ENCODE data around the gene NAPG. TPM values are rescaled to one million over a fixed set of nuclear protein-coding genes. Genes with fewer than 3 reads are reported as not detected.
"Not testable (repeated sequence)": the region's sequence is repeated elsewhere in the genome, so short reads cannot be mapped to it uniquely, and the experiment has no call there.

NAPG gene
- total RNA-seq, 2 donors from 2014 or later, result 29.1 to 34.7 TPM

DNA sequence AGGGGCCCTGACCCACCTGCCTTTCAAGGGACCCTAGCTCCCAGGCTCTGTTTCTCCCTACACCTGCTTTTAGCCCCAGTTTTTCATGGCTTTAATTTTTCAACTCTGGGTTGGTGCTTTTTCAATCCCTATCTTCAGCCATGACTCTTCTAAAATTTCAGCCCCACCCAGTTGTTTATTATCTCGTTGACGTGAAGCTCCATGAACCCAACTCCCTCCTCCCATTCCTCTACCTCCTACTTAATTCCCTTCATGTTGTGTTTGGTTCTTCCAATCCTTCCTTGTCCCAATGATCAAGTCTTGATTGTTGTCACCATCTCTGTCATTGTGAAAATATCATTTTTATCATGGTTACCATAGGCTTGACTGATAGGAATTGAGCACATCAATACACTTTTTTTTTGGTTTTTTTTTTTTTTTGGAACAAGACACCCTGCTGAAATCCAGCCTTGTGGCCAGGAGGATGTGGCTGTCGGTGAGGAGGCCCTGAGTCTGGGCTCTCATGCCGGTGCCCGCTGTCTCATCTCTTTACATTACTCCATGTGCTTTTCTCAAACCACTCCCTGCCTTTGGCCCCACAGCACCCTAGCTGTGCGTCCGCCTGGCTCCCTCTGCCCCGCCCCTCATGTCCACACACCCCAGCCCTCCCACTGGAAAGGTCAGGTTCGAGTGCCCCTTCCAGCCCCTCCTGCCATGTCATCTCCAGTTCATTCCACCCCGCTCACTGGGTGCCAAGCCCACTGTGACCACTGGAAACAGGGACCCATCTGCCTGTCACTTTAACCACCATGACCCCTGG is 39.3 kb downstream of the NAPG start:
- Mint-ChIP-seq H3K9me3 (no peaks in the 10 kb centered on the region), H3K4me1 (ENCODE audit: low read depth in 2 of 2) (peaks cover 4 to 5% of the 10 kb centered on the region in 2 donors), H3K27me3 (no peaks in the 10 kb centered on the region), H3K27ac (no peak overlapping the region), H3K4me3 (no peak overlapping the region), H3K36me3 (no peaks in the 10 kb centered on the region)
- no peak for DNase-seq (ENCODE audit: low spot score)
- ATAC-seq, result no peak

DNA sequence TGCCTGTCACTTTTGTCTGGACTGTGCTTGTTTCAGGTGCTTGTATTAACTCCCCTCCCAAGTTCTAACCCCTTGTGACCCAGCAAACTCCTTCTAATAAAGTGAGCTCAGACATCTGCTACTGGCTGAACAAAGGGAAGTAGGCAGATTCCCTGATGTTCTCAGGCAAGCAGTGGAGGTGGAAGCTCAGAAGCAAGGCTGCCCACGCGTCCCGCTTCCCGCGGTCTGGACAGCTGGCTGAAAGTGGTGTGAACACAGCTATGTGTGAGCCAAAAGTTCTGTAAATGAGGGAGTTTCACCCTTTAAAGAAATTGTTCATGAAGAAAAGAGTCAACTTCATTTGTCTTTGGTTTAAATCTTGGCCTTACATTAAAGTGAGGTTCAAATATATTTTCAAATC is 40.0 kb downstream of the NAPG start:
- Mint-ChIP-seq H3K27ac (no peak overlapping the region), H3K4me3 (no peak overlapping the region), H3K9me3 (no peaks in the 10 kb centered on the region), H3K27me3 (no peaks in the 10 kb centered on the region), H3K4me1 (ENCODE audit: low read depth in 2 of 2) (no peaks in the 10 kb centered on the region), H3K36me3 (no peaks in the 10 kb centered on the region)
- ATAC-seq (no peak), DNase-seq (ENCODE audit: low spot score) (no peak)

DNA sequence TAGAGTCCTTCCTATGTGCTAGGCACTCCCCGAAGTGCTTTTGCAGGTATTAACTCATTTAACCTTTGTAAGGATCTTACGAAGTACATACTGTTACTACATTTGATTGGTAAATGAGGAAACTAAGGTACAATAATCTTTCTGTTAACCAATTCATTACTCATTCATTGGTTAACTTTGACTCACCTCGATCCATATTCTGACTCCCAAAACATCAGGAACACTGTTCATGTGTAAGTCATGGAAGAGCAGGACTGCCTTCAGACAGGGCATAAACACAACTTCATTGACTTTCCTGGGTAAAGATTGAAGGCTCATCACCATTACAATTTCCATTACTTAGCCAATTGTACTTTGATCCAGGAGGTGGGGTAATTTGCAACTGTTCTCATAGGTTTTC is 40.6 kb downstream of the NAPG start:
- H3K27me3 Mint-ChIP-seq, result no peaks in the 10 kb centered on the region
- ATAC-seq (no peak), DNase-seq (ENCODE audit: low spot score) (no peak)
- H3K4me1 Mint-ChIP-seq (ENCODE audit: low read depth in 2 of 2), result no peaks in the 10 kb centered on the region
- no peaks in the 10 kb centered on the region for H3K36me3 Mint-ChIP-seq
- H3K9me3 Mint-ChIP-seq, result no peaks in the 10 kb centered on the region
- no peak overlapping the region for H3K27ac Mint-ChIP-seq
- no peak overlapping the region for H3K4me3 Mint-ChIP-seq

DNA sequence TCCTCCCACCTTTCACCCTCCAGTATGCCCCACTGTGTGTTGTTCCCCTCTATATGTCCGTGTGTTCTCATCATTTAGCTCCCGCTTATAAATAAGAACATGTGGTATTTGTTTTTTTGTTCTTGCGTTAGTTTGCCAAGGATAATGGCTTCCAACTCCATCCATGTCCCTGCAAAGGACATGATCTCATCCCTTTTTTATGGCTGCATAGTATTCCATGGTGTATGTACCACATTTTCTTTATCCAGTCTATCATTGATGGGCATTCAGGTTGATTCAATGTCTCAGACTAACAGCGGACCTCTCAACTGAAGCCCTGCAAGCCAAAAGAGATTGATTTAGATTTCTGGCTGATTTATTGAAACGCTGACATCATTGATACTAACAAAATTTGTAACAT is 44.1 kb downstream of the NAPG start:
- DNase-seq (ENCODE audit: low spot score), result not testable (repeated sequence)

DNA sequence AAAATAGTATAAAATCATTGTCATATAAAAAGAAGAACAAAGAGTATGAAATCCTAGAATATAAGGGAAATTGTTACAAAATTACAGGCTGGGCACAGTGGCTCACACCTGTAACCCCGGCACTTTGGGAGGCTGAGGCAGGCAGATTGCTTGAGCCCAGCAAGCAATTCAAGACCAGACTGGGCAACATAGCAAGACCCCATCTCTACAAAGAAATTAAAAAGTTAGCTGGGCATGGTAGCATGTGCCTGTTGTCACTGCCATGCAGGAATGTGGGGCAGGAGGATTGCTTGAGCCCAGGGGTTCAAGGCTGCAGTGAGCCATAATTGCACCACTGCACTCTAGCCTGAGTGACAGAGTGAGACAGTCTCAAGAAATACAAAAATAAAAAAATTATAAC is 44.8 kb downstream of the NAPG start:
- no peak overlapping the region for H3K27ac Mint-ChIP-seq
- H3K9me3 Mint-ChIP-seq, result no peaks in the 10 kb centered on the region

More for the DNA sequence above, 44.1 kb downstream of the NAPG start:
- H3K4me1 Mint-ChIP-seq (ENCODE audit: low read depth in 2 of 2); H3K9me3 Mint-ChIP-seq; ATAC-seq; H3K4me3 Mint-ChIP-seq; H3K36me3 Mint-ChIP-seq; H3K27ac Mint-ChIP-seq; H3K27me3 Mint-ChIP-seq: not testable (repeated sequence)

DNA sequence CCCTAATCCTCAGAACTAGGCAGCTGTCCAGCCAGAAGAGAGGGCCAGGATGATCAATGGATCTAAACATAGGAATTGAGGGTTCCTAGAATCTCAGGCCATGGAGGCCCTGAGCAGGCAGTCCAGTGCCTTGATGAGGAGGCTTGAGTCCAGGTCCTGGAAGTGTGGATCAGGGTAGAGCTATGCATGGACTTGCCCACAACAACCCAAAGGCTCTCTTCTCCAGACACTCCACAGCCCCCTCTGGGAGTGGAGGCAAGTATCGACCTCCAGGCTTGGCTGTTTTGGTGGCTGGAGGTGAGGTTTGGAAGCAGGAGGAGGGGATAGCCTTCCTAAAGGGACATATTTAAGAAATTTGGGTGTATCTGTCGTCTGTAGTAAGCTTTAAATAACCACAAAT is 45.7 kb downstream of the NAPG start:
- no peak overlapping the region for H3K27ac Mint-ChIP-seq
- H3K4me3 Mint-ChIP-seq, result no peak overlapping the region
- ATAC-seq (no peak), DNase-seq (ENCODE audit: low spot score) (no peak)
- H3K36me3 Mint-ChIP-seq, result no peaks in the 10 kb centered on the region
- no peaks in the 10 kb centered on the region for H3K4me1 Mint-ChIP-seq (ENCODE audit: low read depth in 2 of 2)
- no peaks in the 10 kb centered on the region for H3K9me3 Mint-ChIP-seq
- no peaks in the 10 kb centered on the region for H3K27me3 Mint-ChIP-seq

More for the DNA sequence above, 44.8 kb downstream of the NAPG start:
- no peaks in the 10 kb centered on the region for H3K27me3 Mint-ChIP-seq
- no peaks in the 10 kb centered on the region for H3K4me1 Mint-ChIP-seq (ENCODE audit: low read depth in 2 of 2)
- ATAC-seq (no peak), DNase-seq (ENCODE audit: low spot score) (no peak)
- no peaks in the 10 kb centered on the region for H3K36me3 Mint-ChIP-seq
- H3K4me3 Mint-ChIP-seq, result no peak overlapping the region

DNA sequence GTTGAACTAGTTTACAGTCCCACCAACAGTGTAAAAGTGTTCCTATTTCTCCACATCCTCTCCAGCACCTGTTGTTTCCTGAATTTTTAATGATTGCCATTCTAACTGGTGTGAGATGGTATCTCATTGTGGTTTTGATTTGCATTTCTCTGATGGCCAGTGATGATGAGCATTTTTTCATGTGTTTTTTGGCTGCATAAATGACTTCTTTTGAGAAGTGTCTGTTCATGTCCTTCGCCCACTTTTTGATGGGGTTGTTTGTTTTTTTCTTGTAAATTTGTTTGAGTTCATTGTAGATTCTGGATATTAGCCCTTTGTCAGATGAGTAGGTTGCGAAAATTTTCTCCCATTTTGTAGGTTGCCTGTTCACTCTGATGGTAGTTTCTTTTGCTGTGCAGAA is 47.4 kb downstream of the NAPG start:
- not testable (repeated sequence) for H3K27ac Mint-ChIP-seq, H3K27me3 Mint-ChIP-seq, H3K4me3 Mint-ChIP-seq

DNA sequence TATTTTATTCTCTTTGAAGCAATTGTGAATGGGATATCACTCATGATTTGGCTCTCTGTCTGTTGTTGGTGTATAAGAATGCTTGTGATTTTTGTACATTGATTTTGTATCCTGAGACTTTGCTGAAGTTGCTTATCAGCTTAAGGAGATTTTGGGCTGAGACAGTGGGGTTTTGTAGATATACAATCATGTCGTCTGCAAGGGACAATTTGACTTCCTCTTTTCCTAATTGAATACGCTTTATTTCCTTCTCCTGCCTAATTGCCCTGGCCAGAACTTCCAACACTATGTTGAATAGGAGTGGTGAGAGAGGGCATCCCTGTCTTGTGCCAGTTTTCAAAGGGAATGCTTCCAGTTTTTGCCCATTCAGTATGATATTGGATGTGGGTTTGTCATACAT is 48.6 kb downstream of the NAPG start:
- H3K36me3 Mint-ChIP-seq; H3K9me3 Mint-ChIP-seq; H3K4me3 Mint-ChIP-seq; H3K4me1 Mint-ChIP-seq (ENCODE audit: low read depth in 2 of 2); H3K27ac Mint-ChIP-seq; H3K27me3 Mint-ChIP-seq; ATAC-seq; DNase-seq (ENCODE audit: low spot score): not testable (repeated sequence)

More for the DNA sequence above, 47.4 kb downstream of the NAPG start:
- H3K4me1 Mint-ChIP-seq (ENCODE audit: low read depth in 2 of 2); H3K36me3 Mint-ChIP-seq; ATAC-seq; DNase-seq (ENCODE audit: low spot score); H3K9me3 Mint-ChIP-seq: not testable (repeated sequence)

DNA sequence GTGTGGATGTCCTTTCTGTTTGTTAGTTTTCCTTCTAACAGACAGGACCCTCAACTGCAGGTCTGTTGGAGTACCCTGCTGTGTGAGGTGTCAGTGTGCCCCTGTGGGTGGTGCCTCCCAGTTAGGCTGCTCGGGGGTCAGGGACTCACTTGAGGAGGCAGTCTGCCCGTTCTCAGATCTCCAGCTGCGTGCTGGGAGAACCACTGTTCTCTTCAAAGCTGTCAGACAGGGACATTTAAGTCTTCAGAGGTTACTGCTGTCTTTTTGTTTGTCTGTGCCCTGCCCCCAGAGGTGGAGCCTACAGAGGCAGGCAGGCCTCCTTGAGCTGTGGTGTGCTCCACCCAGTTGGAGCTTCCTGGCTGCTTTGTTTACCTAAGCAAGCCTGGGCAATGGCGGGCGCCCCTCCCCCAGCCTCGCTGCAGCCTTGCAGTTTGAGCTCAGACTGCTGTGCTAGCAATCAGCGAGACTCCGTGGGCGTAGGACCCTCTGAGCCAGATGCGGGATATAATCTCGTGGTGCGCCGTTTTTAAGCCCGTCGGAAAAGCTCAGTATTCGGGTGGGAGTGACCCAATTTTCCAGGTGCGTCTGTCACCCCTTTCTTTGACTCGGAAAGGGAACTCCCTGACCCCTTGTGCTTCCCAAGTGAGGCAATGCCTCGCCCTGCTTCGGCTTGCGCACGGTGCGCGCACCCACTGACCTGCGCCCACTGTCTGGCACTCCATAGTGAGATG is 52.2 kb downstream of the NAPG start:
- DNase-seq (ENCODE audit: low spot score); H3K4me1 Mint-ChIP-seq (ENCODE audit: low read depth in 2 of 2); H3K27ac Mint-ChIP-seq; H3K4me3 Mint-ChIP-seq; H3K36me3 Mint-ChIP-seq; H3K27me3 Mint-ChIP-seq; H3K9me3 Mint-ChIP-seq; ATAC-seq: not testable (repeated sequence)

DNA sequence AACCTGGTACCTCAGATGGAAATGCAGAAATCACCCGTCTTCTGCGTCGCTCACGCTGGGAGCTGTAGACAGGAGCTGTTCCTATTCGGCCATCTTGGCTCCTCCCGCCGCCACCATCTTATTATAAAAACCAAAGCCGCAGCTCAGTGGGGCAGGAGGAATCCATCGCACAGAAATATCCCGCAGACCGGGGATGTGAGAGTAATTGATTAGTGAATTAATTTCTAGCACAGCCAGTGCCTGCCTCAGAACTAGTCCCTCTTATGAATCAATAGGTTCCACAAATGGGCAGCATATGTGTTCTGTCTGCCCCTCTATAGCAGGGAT is 52.7 kb downstream of the NAPG start:
- H3K4me1 Mint-ChIP-seq (ENCODE audit: low read depth in 2 of 2); H3K27ac Mint-ChIP-seq; ATAC-seq; H3K9me3 Mint-ChIP-seq; H3K27me3 Mint-ChIP-seq; DNase-seq (ENCODE audit: low spot score); H3K4me3 Mint-ChIP-seq; H3K36me3 Mint-ChIP-seq: not testable (repeated sequence)

DNA sequence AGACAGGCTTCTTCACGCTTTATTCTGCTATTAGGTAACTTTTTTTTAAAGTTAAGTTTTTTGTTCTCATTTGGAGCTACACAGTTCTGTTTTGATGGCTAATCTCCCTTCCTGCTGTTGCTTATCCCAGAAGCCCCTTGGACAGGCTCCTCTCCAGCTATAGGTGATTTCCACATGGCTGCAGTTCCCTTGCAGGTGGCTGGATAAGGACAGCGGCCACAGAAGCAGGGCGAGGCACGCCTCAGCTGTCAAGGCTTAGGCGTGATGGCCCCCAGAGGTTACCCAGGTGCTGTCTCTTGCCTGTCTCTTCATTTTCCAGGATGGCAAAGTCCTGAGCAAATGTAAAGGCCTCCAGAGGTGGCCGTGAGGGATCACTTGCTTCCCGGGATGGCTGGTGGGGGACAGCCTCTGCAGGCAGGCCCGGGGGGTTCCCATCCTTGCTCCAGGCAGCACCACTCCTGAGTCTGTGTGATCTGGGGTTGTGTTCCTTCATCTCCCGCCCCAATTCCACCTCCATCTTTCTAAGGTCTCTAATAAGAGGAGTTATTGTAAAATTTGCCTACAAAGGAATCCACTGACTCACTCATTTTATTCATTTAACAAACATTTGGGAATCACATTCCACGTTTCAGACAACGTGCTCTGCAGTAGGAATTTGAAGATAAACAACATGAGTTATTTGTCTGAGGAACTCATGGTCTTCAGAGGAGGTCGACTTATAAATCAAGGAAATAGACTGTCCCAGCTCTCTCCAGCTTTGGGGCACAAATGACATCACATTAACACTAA is 53.4 kb downstream of the NAPG start:
- no peaks in the 10 kb centered on the region for H3K9me3 Mint-ChIP-seq
- no peak overlapping the region for H3K27ac Mint-ChIP-seq
- H3K36me3 Mint-ChIP-seq, result no peaks in the 10 kb centered on the region
- H3K27me3 Mint-ChIP-seq, result no peaks in the 10 kb centered on the region
- DNase-seq (ENCODE audit: low spot score) (no peak), ATAC-seq (no peak)
- H3K4me1 Mint-ChIP-seq (ENCODE audit: low read depth in 2 of 2), result no peaks in the 10 kb centered on the region
- H3K4me3 Mint-ChIP-seq, result no peak overlapping the region

DNA sequence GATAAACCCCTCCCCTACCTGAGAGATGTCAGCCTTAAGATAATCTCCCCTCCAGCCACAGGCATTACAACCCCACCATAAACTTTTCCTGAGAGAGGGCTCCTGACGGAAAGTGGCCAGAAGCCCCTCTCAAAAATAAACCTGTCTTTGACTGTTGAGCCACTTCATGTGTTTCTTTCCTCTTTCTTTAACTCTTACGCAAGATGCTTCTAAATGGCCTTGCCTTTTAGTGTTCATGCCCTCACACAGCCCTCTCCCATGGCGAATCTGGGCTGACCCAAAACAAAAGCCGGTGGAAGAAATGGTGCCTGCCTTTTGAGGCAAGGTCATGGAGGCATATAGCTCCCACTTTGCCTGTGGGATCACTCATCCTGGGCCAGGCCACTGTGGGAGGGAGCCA is 54.4 kb downstream of the NAPG start:
- H3K27ac Mint-ChIP-seq, result no peak overlapping the region
- no peak overlapping the region for H3K4me3 Mint-ChIP-seq
- no peaks in the 10 kb centered on the region for H3K36me3 Mint-ChIP-seq
- no peaks in the 10 kb centered on the region for H3K4me1 Mint-ChIP-seq (ENCODE audit: low read depth in 2 of 2)
- ATAC-seq, result no peak
- H3K9me3 Mint-ChIP-seq, result no peaks in the 10 kb centered on the region
- no peaks in the 10 kb centered on the region for H3K27me3 Mint-ChIP-seq
- DNase-seq (ENCODE audit: low spot score), result no peak

DNA sequence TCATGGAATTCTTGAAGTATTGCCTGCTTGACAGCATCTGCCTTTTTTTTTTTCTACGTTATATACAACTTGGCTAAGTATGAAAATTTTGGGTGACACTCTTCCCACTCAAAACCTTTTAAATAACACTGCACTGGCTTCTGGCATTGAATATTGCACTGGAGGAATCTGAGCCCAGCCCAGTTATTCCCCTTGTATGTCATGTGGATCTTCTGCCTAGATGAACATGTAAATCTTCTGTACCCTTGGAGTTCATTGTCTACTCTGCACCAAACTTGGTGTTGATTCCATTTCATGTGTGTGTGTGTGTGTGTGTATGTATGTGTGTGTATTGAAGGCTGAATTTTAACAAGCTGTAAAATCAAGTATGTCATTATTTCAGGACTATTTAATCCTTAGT is 59.4 kb downstream of the NAPG start:
- H3K36me3 Mint-ChIP-seq, result no peaks in the 10 kb centered on the region
- ATAC-seq, result no peak
- H3K4me3 Mint-ChIP-seq, result no peak overlapping the region
- H3K9me3 Mint-ChIP-seq, result no peaks in the 10 kb centered on the region
- peaks cover 8 to 26% of the 10 kb centered on the region in 2 donors for H3K27me3 Mint-ChIP-seq
- H3K4me1 Mint-ChIP-seq (ENCODE audit: low read depth in 2 of 2), result no peaks in the 10 kb centered on the region
- DNase-seq (ENCODE audit: low spot score), result no peak
- no peak overlapping the region for H3K27ac Mint-ChIP-seq

DNA sequence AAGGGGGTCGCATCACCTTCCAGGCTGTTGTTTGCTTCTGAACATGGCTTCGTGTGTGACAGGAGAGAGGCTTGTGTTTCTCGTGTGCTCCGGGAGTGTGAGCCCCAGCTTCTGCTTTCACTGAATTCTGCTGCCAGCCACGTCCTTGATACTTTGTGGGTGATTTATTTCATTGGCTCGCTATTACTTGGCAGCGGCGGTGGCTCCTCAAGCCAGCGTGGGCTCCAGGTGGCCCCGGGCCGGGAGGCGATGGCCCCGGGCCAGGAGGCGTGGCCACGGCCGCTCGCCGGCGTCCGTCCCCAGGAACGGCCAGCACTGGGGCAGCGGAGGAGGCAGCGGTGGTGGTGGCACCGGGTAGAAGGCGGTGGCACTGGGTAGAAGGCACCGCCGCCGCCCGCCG is 63.1 kb downstream of the NAPG start:
- H3K27ac Mint-ChIP-seq, result no peak overlapping the region
- peaks cover 8 to 26% of the 10 kb centered on the region in 2 donors for H3K27me3 Mint-ChIP-seq
- H3K9me3 Mint-ChIP-seq, result no peaks in the 10 kb centered on the region
- H3K4me1 Mint-ChIP-seq (ENCODE audit: low read depth in 2 of 2), result peaks cover 5 to 6% of the 10 kb centered on the region in 2 donors
- no peak for DNase-seq (ENCODE audit: low spot score)
- no peaks in the 10 kb centered on the region for H3K36me3 Mint-ChIP-seq
- no peak for ATAC-seq
- H3K4me3 Mint-ChIP-seq, result no peak overlapping the region

Measured in natural killer cell treated with Interleukin-12 subunit alpha and Interleukin-12 subunit beta and Interleukin-15 and Interleukin-18, amount 100 ng/mL, for 72 hours (primary cell).